ENCODE data around the gene HNRNPLL. TPM values are rescaled to one million over a fixed set of nuclear protein-coding genes. Genes with fewer than 3 reads are reported as not detected.

HNRNPLL gene
- total RNA-seq, 1 donor from 2014 or later, result 48.0 TPM

DNA sequence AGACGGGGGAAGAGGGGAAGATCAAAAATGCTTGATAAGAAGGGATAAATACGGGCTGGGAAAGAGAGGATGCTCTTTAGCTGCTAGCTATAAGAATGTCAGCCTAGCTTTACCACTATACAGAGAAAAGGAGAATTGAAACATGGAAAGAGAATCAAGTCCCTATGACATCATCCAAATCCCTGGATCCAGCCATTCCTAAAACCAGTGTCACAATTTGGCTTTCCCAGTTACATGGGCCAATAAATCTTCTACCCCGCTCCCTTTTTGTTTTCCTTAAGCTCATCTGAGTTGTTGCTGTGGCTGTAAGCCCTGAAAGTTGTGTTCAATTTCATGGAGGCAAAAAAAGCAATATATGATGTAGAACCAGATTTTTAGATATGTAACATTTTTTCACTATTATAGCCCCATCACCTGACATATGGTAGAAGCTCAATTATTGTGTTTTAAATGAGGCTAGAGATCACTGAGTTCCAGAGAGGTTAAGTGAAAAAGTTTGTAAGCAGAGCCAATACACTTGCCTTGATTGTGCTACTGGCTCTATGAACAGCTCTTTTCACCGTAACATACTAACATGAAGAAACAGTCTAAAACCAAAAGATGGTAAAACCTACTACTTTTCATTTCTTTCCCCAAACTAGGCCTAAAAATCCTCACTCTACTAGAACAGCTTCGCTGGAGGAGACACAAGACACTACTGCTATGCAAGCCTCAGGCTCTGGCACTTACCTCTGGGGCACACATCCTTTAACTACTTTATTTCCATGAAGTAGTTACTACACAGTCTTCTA lies 4.3 kb downstream of the HNRNPLL start:
- Histone ChIP-seq H3K9ac (ENCODE audit: low read depth in 1 of 3, low read length in 3 of 3) (peak overlapping the region; percentile 15 to 57 (median 46)), H3K27ac (ENCODE audit: low read depth, low read length) (peak overlapping the region; percentile 99), H3K4me3 (ENCODE audit: low read length in 3 of 3) (peak overlapping the region in 1 of 3 donors; percentile 55), H3K9me3 (ENCODE audit: control insufficient read depth in 3 of 3, low read length in 3 of 3) (no peaks in the 10 kb centered on the region), H3K36me3 (ENCODE audit: control insufficient read depth in 3 of 3, insufficient read depth in 3 of 3, low read length in 3 of 3) (no peaks in the 10 kb centered on the region), H3K27me3 (ENCODE audit: control insufficient read depth in 3 of 3, insufficient read depth in 3 of 3, low read length in 3 of 3) (no peaks in the 10 kb centered on the region), H3K4me1 (ENCODE audit: control insufficient read depth in 3 of 3, insufficient read depth in 3 of 3, low read length in 3 of 3) (peaks cover 27 to 37% (median 37%) of the 10 kb centered on the region in 3 donors)

DNA sequence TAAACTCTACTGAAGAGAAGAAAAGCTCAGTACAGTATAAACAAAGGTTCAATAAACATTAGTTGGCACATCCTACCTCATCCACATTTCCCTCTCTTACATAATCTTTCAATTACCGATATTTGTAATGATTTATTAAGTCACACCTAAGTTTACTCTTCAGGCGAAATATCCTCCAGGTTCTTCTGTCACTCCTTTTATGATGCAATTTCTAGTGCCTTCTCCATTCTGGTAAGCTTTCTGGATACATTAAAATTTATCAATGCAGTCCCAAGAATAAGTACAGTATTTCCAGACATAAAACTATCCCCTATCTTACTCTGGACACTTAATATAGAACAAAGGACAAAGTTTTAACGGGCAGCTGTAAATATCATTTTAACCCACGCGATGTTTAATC lies 5.6 kb downstream of the HNRNPLL start:
- Histone ChIP-seq H3K9me3 (ENCODE audit: control insufficient read depth in 3 of 3, low read length in 3 of 3) (no peaks in the 10 kb centered on the region), H3K9ac (ENCODE audit: low read depth in 1 of 3, low read length in 3 of 3) (no peak overlapping the region), H3K4me1 (ENCODE audit: control insufficient read depth in 3 of 3, insufficient read depth in 3 of 3, low read length in 3 of 3) (peaks cover 26 to 44% (median 44%) of the 10 kb centered on the region in 3 donors), H3K36me3 (ENCODE audit: control insufficient read depth in 3 of 3, insufficient read depth in 3 of 3, low read length in 3 of 3) (no peaks in the 10 kb centered on the region), H3K27ac (ENCODE audit: low read depth, low read length) (no peak overlapping the region), H3K27me3 (ENCODE audit: control insufficient read depth in 3 of 3, insufficient read depth in 3 of 3, low read length in 3 of 3) (no peaks in the 10 kb centered on the region), H3K4me3 (ENCODE audit: low read length in 3 of 3) (no peak overlapping the region)

DNA sequence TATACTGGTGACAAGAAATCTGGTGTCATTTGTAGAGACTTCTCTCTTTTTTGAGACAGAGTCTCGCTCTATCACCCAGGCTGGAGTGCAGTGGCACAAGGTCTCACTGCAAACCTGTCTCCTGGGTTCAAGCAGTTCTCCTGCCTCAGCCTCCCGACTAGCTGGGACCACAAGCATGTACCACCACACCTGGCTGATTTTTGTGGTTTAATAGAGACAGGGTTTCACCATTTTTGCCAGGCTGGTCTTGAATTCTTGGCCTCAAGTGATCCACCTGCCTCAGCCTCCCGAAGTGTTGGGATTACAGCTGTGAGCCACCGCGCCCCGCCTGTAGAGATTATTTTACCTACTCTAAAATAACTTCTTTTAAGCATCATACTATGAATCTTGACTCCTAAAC lies 6.5 kb downstream of the HNRNPLL start:
- H3K27ac ChIP-seq (ENCODE audit: low read depth, low read length), result peak overlapping the region; percentile 43
- no peak overlapping the region for H3K9ac ChIP-seq (ENCODE audit: low read depth in 1 of 3, low read length in 3 of 3)
- H3K36me3 ChIP-seq (ENCODE audit: control insufficient read depth in 3 of 3, insufficient read depth in 3 of 3, low read length in 3 of 3), result no peaks in the 10 kb centered on the region
- no peak overlapping the region for H3K4me3 ChIP-seq (ENCODE audit: low read length in 3 of 3)
- H3K9me3 ChIP-seq (ENCODE audit: control insufficient read depth in 3 of 3, low read length in 3 of 3), result no peaks in the 10 kb centered on the region
- H3K27me3 ChIP-seq (ENCODE audit: control insufficient read depth in 3 of 3, insufficient read depth in 3 of 3, low read length in 3 of 3), result no peaks in the 10 kb centered on the region
- H3K4me1 ChIP-seq (ENCODE audit: control insufficient read depth in 3 of 3, insufficient read depth in 3 of 3, low read length in 3 of 3), result peaks cover 26 to 45% (median 44%) of the 10 kb centered on the region in 3 donors

DNA sequence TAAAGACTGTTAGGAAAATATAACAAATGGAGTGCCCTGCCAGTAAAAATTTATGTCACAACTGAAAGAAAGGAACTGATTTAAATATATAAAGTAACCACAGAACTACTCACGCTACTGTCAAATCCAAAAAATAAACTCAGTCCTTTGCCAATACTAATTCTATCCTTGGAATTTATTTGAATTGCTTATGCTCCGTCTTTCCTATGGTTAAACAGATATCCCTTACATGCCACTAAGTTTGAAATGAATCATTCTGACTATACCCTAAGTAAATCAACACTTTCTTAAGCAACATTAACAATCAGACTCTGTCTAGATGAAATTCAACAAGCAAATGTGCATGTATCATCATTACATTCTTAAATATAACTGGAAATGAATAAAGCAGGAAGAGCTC lies 9.8 kb downstream of the HNRNPLL start:
- H3K27ac ChIP-seq (ENCODE audit: low read depth, low read length), result peak overlapping the region; percentile 91
- peaks cover 21 to 33% (median 25%) of the 10 kb centered on the region in 3 donors for H3K4me1 ChIP-seq (ENCODE audit: control insufficient read depth in 3 of 3, insufficient read depth in 3 of 3, low read length in 3 of 3)

DNA sequence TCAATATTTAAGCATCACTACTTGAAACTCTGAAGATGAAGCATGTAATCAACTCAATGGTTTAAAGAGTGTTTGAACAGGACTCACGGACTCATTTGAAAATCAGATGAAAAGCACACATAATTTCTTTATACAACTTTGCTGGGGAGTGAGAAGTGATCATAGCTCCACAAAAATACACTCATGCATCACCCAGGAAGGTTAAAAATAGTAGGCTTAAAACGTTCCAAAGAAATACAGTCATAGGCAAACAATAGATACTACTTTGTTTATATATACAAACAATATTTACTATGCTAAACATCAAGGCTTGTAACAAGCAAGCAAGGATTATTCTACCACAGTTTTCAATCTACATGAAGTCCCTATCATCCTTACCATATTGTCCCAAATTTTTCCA lies 11.6 kb downstream of the HNRNPLL start:
- no peaks in the 10 kb centered on the region for H3K27me3 ChIP-seq (ENCODE audit: control insufficient read depth in 3 of 3, insufficient read depth in 3 of 3, low read length in 3 of 3)
- peaks cover 25 to 34% (median 26%) of the 10 kb centered on the region in 3 donors for H3K4me1 ChIP-seq (ENCODE audit: control insufficient read depth in 3 of 3, insufficient read depth in 3 of 3, low read length in 3 of 3)
- H3K27ac ChIP-seq (ENCODE audit: low read depth, low read length), result peak overlapping the region; percentile 91
- H3K36me3 ChIP-seq (ENCODE audit: control insufficient read depth in 3 of 3, insufficient read depth in 3 of 3, low read length in 3 of 3), result no peaks in the 10 kb centered on the region
- H3K9me3 ChIP-seq (ENCODE audit: control insufficient read depth in 3 of 3, low read length in 3 of 3), result no peaks in the 10 kb centered on the region
- H3K9ac ChIP-seq (ENCODE audit: low read depth in 1 of 3, low read length in 3 of 3), result peak overlapping the region; percentile 33 to 55 (median 47)
- H3K4me3 ChIP-seq (ENCODE audit: low read length in 3 of 3), result peak overlapping the region in 2 of 3 donors; percentile 37 to 63

More for the DNA sequence above, 9.8 kb downstream of the HNRNPLL start:
- Histone ChIP-seq H3K9ac (ENCODE audit: low read depth in 1 of 3, low read length in 3 of 3) (peak overlapping the region in 2 of 3 donors; percentile 13 to 35), H3K36me3 (ENCODE audit: control insufficient read depth in 3 of 3, insufficient read depth in 3 of 3, low read length in 3 of 3) (no peaks in the 10 kb centered on the region), H3K4me3 (ENCODE audit: low read length in 3 of 3) (no peak overlapping the region), H3K9me3 (ENCODE audit: control insufficient read depth in 3 of 3, low read length in 3 of 3) (no peaks in the 10 kb centered on the region), H3K27me3 (ENCODE audit: control insufficient read depth in 3 of 3, insufficient read depth in 3 of 3, low read length in 3 of 3) (no peaks in the 10 kb centered on the region)

DNA sequence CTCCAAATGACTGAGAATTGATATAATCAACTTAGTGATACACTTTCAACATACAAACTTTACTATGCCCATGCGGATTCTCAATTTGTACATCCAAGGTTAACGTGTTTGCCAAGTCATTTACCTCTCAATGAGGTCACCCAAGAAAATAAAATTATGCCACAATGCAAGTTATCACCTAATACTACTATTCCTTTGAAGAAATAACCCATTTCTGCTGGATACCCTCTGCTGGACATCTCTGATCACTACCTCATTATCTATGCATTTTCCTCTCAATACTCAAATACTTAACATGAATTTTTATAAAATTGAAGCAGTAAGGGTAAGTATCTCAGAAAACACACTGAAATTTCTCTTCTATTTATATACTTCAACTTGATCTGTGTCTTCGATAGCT lies 12.7 kb downstream of the HNRNPLL start:
- H3K9ac ChIP-seq (ENCODE audit: low read depth in 1 of 3, low read length in 3 of 3), result peak overlapping the region in 2 of 3 donors; percentile 35 to 55
- peak overlapping the region; percentile 91 for H3K27ac ChIP-seq (ENCODE audit: low read depth, low read length)
- H3K9me3 ChIP-seq (ENCODE audit: control insufficient read depth in 3 of 3, low read length in 3 of 3), result no peaks in the 10 kb centered on the region
- no peak overlapping the region for H3K4me3 ChIP-seq (ENCODE audit: low read length in 3 of 3)
- peaks cover 30 to 34% (median 30%) of the 10 kb centered on the region in 3 donors for H3K4me1 ChIP-seq (ENCODE audit: control insufficient read depth in 3 of 3, insufficient read depth in 3 of 3, low read length in 3 of 3)
- peaks cover 0 to 3% (median 2%) of the 10 kb centered on the region in 3 donors for H3K36me3 ChIP-seq (ENCODE audit: control insufficient read depth in 3 of 3, insufficient read depth in 3 of 3, low read length in 3 of 3)
- H3K27me3 ChIP-seq (ENCODE audit: control insufficient read depth in 3 of 3, insufficient read depth in 3 of 3, low read length in 3 of 3), result no peaks in the 10 kb centered on the region

DNA sequence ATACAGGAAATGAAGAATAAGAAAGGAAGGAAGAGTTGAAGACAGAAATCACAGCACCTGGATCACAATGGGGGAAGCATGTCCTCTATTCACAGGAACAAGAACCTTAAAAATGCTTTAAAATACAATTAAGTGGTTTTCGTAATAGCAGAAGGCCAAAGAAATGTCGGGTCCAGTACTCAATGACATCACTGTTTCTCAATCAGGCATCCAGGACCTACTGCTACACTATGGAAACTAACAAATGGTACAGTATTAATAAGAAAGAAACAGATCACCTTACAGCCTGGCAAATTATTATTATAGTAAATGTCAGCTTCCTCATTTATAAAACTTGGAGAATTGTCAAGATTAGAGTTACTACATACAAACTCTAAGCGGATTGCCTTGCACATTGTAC lies 15.8 kb downstream of the HNRNPLL start:
- Histone ChIP-seq H3K4me1 (ENCODE audit: control insufficient read depth in 3 of 3, insufficient read depth in 3 of 3, low read length in 3 of 3) (peaks cover 15 to 21% (median 19%) of the 10 kb centered on the region in 3 donors), H3K27me3 (ENCODE audit: control insufficient read depth in 3 of 3, insufficient read depth in 3 of 3, low read length in 3 of 3) (no peaks in the 10 kb centered on the region), H3K9me3 (ENCODE audit: control insufficient read depth in 3 of 3, low read length in 3 of 3) (no peaks in the 10 kb centered on the region), H3K36me3 (ENCODE audit: control insufficient read depth in 3 of 3, insufficient read depth in 3 of 3, low read length in 3 of 3) (peaks cover 0 to 13% (median 3%) of the 10 kb centered on the region in 3 donors), H3K4me3 (ENCODE audit: low read length in 3 of 3) (no peak overlapping the region), H3K9ac (ENCODE audit: low read depth in 1 of 3, low read length in 3 of 3) (no peak overlapping the region), H3K27ac (ENCODE audit: low read depth, low read length) (no peak overlapping the region)

DNA sequence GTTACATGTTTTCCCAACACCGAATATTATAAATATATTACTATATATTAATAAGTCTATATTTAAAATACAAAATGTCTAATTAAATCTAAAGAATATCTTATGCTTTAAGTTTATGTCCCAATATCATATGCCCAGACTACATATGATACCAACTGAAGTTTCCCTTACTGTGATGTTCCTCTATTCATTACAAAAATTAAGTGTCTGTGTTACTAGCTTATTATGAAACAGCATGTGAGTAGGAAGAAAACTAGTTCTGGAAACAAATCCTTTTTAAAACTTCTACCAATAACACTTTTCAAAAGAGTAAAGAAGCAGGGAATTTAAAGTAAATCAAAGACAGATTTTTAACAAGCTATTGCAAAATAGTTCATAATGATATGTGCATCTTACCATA lies 17.8 kb downstream of the HNRNPLL start:
- H3K9ac ChIP-seq (ENCODE audit: low read depth in 1 of 3, low read length in 3 of 3), result peak overlapping the region in 1 of 3 donors; percentile 20
- H3K27ac ChIP-seq (ENCODE audit: low read depth, low read length), result no peak overlapping the region
- peaks cover 3 to 23% (median 10%) of the 10 kb centered on the region in 3 donors for H3K36me3 ChIP-seq (ENCODE audit: control insufficient read depth in 3 of 3, insufficient read depth in 3 of 3, low read length in 3 of 3)
- peaks cover 8 to 10% (median 9%) of the 10 kb centered on the region in 3 donors for H3K4me1 ChIP-seq (ENCODE audit: control insufficient read depth in 3 of 3, insufficient read depth in 3 of 3, low read length in 3 of 3)
- H3K27me3 ChIP-seq (ENCODE audit: control insufficient read depth in 3 of 3, insufficient read depth in 3 of 3, low read length in 3 of 3), result no peaks in the 10 kb centered on the region
- H3K9me3 ChIP-seq (ENCODE audit: control insufficient read depth in 3 of 3, low read length in 3 of 3), result no peaks in the 10 kb centered on the region
- no peak overlapping the region for H3K4me3 ChIP-seq (ENCODE audit: low read length in 3 of 3)

DNA sequence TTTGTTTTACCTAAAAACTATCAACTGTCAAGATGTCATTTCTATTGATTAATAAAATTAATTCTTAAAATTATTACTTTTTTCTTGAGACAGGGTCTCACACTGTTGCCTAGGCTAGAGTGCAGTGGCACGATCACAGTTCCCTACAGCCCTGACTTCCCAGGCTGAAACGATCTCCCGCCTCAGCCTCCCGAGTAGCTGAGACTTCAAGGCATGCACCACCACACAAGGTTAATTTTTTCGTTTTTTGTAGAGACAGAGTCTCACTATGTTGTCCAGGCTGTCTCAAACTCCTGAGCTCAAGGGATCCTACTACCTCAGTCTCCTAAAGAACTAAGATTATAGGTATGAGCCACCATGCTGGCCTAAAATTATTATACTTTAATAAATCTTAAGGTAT lies 18.7 kb downstream of the HNRNPLL start:
- no peak overlapping the region for H3K4me3 ChIP-seq (ENCODE audit: low read length in 3 of 3)
- peaks cover 3 to 23% (median 10%) of the 10 kb centered on the region in 3 donors for H3K36me3 ChIP-seq (ENCODE audit: control insufficient read depth in 3 of 3, insufficient read depth in 3 of 3, low read length in 3 of 3)
- H3K9ac ChIP-seq (ENCODE audit: low read depth in 1 of 3, low read length in 3 of 3), result no peak overlapping the region
- no peak overlapping the region for H3K27ac ChIP-seq (ENCODE audit: low read depth, low read length)
- no peaks in the 10 kb centered on the region for H3K9me3 ChIP-seq (ENCODE audit: control insufficient read depth in 3 of 3, low read length in 3 of 3)
- H3K4me1 ChIP-seq (ENCODE audit: control insufficient read depth in 3 of 3, insufficient read depth in 3 of 3, low read length in 3 of 3), result peaks cover 5 to 9% (median 9%) of the 10 kb centered on the region in 3 donors
- no peaks in the 10 kb centered on the region for H3K27me3 ChIP-seq (ENCODE audit: control insufficient read depth in 3 of 3, insufficient read depth in 3 of 3, low read length in 3 of 3)

DNA sequence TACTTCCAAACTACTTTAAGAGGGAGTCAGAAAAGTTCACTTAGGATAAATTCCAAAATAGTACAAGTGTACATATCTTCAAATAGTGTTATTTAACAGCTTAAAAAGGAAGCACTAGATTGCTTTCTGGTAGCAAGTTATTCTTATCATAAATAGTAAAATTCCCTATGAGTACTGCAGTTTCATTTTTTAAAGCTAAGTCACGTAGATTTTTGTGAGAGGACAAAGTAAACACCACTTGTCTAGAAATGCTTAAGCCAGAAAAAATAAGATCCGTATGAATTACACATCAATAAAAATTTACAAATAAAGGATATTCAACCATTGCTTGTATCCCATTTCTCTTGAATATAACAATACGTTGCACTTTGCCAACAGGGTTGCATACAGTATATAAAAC lies 19.2 kb downstream of the HNRNPLL start:
- Histone ChIP-seq H3K27me3 (ENCODE audit: control insufficient read depth in 3 of 3, insufficient read depth in 3 of 3, low read length in 3 of 3) (no peaks in the 10 kb centered on the region), H3K27ac (ENCODE audit: low read depth, low read length) (no peak overlapping the region), H3K4me3 (ENCODE audit: low read length in 3 of 3) (no peak overlapping the region), H3K4me1 (ENCODE audit: control insufficient read depth in 3 of 3, insufficient read depth in 3 of 3, low read length in 3 of 3) (peaks cover 5 to 9% (median 9%) of the 10 kb centered on the region in 3 donors), H3K36me3 (ENCODE audit: control insufficient read depth in 3 of 3, insufficient read depth in 3 of 3, low read length in 3 of 3) (peaks cover 3 to 23% (median 12%) of the 10 kb centered on the region in 3 donors), H3K9ac (ENCODE audit: low read depth in 1 of 3, low read length in 3 of 3) (no peak overlapping the region), H3K9me3 (ENCODE audit: control insufficient read depth in 3 of 3, low read length in 3 of 3) (no peaks in the 10 kb centered on the region)

Data from skeletal muscle tissue (tissue), 4 donors.